OCI-LY7 (cell line): Measurements from ENCODE around the gene UBE2Q2.

Experiments used
- EZH2phosphoT487 ChIP-seq: fragments of 200-600 bp; sonication (generic); IDR thresholded peaks from 2 replicates; pipeline ENCODE4 v1.6.1; 2018; ENCODE audit warnings: low read depth, borderline replicate concordance, mild to moderate bottlenecking, mixed run types, antibody characterized with exemption, low read length, moderate library complexity, mixed read lengths
- TF ChIP-seq, protein P1 (sequence below): fragments of 200-600 bp; sonication (generic); conservative IDR thresholded peaks from 2 replicates; pipeline ENCODE4 v1.5.1; 2014; ENCODE audit warnings: mild to moderate bottlenecking, antibody characterized with exemption, low read length, moderate library complexity, mixed read lengths

DNA sequence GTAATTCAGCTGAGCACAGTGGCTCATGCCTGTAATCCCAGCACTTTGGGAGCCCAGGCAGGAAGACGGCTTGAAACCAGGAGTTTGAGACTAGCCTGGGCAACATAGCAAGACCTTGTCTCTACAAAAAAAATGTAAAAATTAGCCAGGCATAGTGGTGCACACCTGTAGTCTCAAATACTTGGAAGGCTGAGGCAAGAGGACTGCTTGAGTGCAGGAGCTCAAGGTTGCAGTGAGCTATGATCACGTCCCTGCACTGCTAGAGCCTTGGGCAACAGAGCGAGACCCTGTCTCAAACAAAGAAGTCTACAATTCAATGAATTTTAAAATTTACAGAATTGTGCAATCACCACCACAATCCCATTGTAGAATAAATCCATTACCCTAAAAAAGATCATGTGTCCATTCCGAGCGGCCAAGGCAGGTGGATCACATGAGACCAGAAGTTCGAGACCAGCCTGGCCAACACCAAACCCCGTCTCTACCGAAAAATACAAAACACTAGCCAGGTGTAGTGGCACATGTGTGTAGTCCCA, 105.6 kb downstream of the UBE2Q2 start:
- TF ChIP-seq, protein P1, sequence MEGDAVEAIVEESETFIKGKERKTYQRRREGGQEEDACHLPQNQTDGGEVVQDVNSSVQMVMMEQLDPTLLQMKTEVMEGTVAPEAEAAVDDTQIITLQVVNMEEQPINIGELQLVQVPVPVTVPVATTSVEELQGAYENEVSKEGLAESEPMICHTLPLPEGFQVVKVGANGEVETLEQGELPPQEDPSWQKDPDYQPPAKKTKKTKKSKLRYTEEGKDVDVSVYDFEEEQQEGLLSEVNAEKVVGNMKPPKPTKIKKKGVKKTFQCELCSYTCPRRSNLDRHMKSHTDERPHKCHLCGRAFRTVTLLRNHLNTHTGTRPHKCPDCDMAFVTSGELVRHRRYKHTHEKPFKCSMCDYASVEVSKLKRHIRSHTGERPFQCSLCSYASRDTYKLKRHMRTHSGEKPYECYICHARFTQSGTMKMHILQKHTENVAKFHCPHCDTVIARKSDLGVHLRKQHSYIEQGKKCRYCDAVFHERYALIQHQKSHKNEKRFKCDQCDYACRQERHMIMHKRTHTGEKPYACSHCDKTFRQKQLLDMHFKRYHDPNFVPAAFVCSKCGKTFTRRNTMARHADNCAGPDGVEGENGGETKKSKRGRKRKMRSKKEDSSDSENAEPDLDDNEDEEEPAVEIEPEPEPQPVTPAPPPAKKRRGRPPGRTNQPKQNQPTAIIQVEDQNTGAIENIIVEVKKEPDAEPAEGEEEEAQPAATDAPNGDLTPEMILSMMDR = no peak
- TF ChIP-seq EZH2phosphoT487 = no peak
